SK-N-SH treated with all-trans-retinoic acid at 6 μM for 48 hours (cell line): ENCODE results near the gene MAP3K1.

Source experiments
- ATAC-seq: fragments of 200-7000 bp; cut with Tn5 transposase; 3 replicates; pipeline ENCODE4 v1.9.1; 2020; ENCODE audit warnings: mild to moderate bottlenecking, moderate library complexity
- ARNTL ChIP-seq: fragments of 450-650 bp; formaldehyde crosslinking; IDR thresholded peaks from 2 replicates; pipeline ENCODE4 v1.5.0; 2020; ENCODE audit warnings: low read depth, mild to moderate bottlenecking, moderate library complexity, borderline replicate concordance
- BACH2 ChIP-seq: fragments of 250-450 bp; sonication (Bioruptor Pico); IDR thresholded peaks from 2 replicates; pipeline ENCODE4 v1.9.0; 2021; ENCODE audit warnings: mild to moderate bottlenecking, borderline replicate concordance
- CSDC2 ChIP-seq: fragments of 250-450 bp; sonication (Bioruptor Pico); IDR thresholded peaks from 2 replicates; pipeline ENCODE4 v1.5.0; 2020; ENCODE audit warnings: mild to moderate bottlenecking, moderate library complexity
- ESRRG ChIP-seq: fragments of 250-450 bp; sonication (Bioruptor Pico); IDR thresholded peaks from 2 replicates; pipeline ENCODE4 v1.6.1; 2021; ENCODE audit warnings: mild to moderate bottlenecking
- GLIS3 ChIP-seq: fragments of 250-450 bp; sonication (Bioruptor Pico); IDR thresholded peaks from 2 replicates; pipeline ENCODE4 v1.5.0; 2020; ENCODE audit warnings: mild to moderate bottlenecking, moderate library complexity
- ISL1 ChIP-seq: fragments of 250-450 bp; sonication (Bioruptor Pico); IDR thresholded peaks from 2 replicates; pipeline ENCODE4 v2.1.2; 2022; ENCODE audit warnings: mild to moderate bottlenecking, moderate library complexity
- OSR1 ChIP-seq: fragments of 250-450 bp; sonication (Bioruptor Pico); IDR thresholded peaks from 2 replicates; pipeline ENCODE4 v1.8.0; 2022; ENCODE audit warnings: moderate library complexity, mild to moderate bottlenecking, inconsistent platforms
- PPARA ChIP-seq: fragments of 250-450 bp; sonication (Bioruptor Pico); IDR thresholded peaks from 2 replicates; pipeline ENCODE4 v1.5.0; 2020; ENCODE audit warnings: mild to moderate bottlenecking, borderline replicate concordance
- RARB ChIP-seq: fragments of 250-450 bp; sonication (Bioruptor Pico); IDR thresholded peaks from 2 replicates; pipeline ENCODE4 v1.8.0; 2021; ENCODE audit warnings: mild to moderate bottlenecking, moderate library complexity
- SNAI2 ChIP-seq: fragments of 250-450 bp; sonication (Bioruptor Pico); IDR thresholded peaks from 2 replicates; pipeline ENCODE4 v1.5.0; 2020; ENCODE audit warnings: mild to moderate bottlenecking, moderate library complexity
- TCF4 ChIP-seq: fragments of 250-450 bp; sonication (Bioruptor Pico); IDR thresholded peaks from 2 replicates; pipeline ENCODE4 v1.8.0; 2021; ENCODE audit warnings: mild to moderate bottlenecking, moderate library complexity, borderline replicate concordance
- TOX ChIP-seq: fragments of 250-450 bp; sonication (Bioruptor Pico); IDR thresholded peaks from 2 replicates; pipeline ENCODE4 v1.8.0; 2021; ENCODE audit warnings: mild to moderate bottlenecking, moderate library complexity, borderline replicate concordance
- ZC3H10 ChIP-seq: fragments of 250-450 bp; sonication (Bioruptor Pico); IDR thresholded peaks from 2 replicates; pipeline ENCODE4 v1.5.1; 2021; ENCODE audit warnings: mild to moderate bottlenecking, moderate library complexity
- ZFP3 ChIP-seq: fragments of 250-450 bp; sonication (Bioruptor Pico); IDR thresholded peaks from 2 replicates; pipeline ENCODE4 v1.5.0; 2020; ENCODE audit warnings: mild to moderate bottlenecking, moderate library complexity
- ZFP30 ChIP-seq: fragments of 450-650 bp; formaldehyde crosslinking; IDR thresholded peaks from 2 replicates; pipeline ENCODE4 v1.5.0; 2022; ENCODE audit warnings: mild to moderate bottlenecking, moderate library complexity
- ZNF565 ChIP-seq: fragments of 450-650 bp; formaldehyde crosslinking; conservative IDR thresholded peaks from 2 replicates; pipeline ENCODE4 v1.5.0; 2020; ENCODE audit warnings: low read depth, mild to moderate bottlenecking, moderate library complexity
- ZNF70 ChIP-seq: fragments of 450-650 bp; formaldehyde crosslinking; IDR thresholded peaks from 2 replicates; pipeline ENCODE4 v1.5.0; 2020; ENCODE audit warnings: mild to moderate bottlenecking, moderate library complexity
- ZNF8 ChIP-seq: fragments of 450-650 bp; formaldehyde crosslinking; IDR thresholded peaks from 2 replicates; pipeline ENCODE4 v1.5.0; 2020; ENCODE audit warnings: mild to moderate bottlenecking, moderate library complexity
- TF ChIP-seq, protein P1 (sequence below): fragments of 250-450 bp; sonication (Bioruptor Pico); IDR thresholded peaks from 2 replicates; pipeline ENCODE4 v1.8.0; 2020; ENCODE audit warnings: mild to moderate bottlenecking, moderate library complexity, borderline replicate concordance
- TF ChIP-seq, protein P2 (sequence below): fragments of 250-450 bp; sonication (Bioruptor Pico); IDR thresholded peaks from 2 replicates; pipeline ENCODE4 v1.5.0; 2020; ENCODE audit warnings: mild to moderate bottlenecking, moderate library complexity
- TF ChIP-seq, protein P3 (sequence below): fragments of 250-450 bp; sonication (Bioruptor Pico); IDR thresholded peaks from 2 replicates; pipeline ENCODE4 v1.5.1; 2020; ENCODE audit warnings: low read depth, mild to moderate bottlenecking, moderate library complexity
- TF ChIP-seq, protein P4 (sequence below): fragments of 250-450 bp; sonication (Bioruptor Pico); IDR thresholded peaks from 2 replicates; pipeline ENCODE4 v1.8.0; 2021; ENCODE audit warnings: low read depth, mild to moderate bottlenecking, moderate library complexity, borderline replicate concordance
- TF ChIP-seq, protein P5 (sequence below): fragments of 250-450 bp; sonication (Bioruptor Pico); IDR thresholded peaks from 2 replicates; pipeline ENCODE4 v1.5.1; 2021; ENCODE audit warnings: mild to moderate bottlenecking, moderate library complexity

MAP3K1 gene

DNA sequence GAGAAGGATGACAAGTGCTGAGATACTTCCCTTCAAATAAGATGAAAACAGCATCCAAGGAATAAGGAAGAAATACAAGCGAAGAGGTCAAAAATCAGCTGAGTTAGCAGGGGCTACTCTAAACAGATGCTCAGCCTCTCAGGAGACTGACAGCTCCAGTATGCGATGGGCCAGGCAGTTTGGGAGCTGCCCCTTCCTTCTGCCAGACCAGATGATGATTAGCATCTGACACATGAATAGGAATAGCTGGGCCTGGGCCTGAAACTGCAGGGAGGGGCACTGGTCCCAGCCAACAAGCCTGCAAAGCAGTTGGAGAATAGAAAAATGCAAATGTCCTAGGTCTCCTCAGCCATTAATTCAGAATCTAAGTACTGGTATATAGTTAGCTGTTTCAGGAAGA, 13.1 kb upstream of the MAP3K1 start:
- TF ChIP-seq ZC3H10 (CRISPR knock-in tag): no peak
- ATAC-seq: no peak

DNA sequence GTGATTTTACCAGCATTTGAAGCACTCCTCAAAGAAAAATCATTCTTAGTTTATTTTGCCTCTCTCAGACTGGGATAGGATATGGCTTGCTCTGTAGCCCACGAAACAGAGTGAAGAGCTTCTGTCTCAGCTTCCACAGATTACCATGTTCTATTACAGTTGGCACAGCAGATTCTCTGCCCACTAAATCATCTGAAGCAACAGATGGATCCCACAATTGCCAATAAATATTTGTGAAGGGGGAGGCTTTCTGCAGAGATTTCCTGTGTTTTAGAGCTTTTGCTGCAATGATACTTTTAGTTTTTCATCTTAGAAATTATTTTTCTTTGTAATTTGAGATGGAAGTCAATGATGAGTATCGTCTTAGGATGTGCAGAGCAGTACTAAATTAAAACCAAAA, 12.3 kb upstream of the MAP3K1 start:
- TF ChIP-seq ARNTL (CRISPR knock-in tag): no peak
- TF ChIP-seq, all 23 proteins: peak for 0
- ATAC-seq: no peak

DNA sequence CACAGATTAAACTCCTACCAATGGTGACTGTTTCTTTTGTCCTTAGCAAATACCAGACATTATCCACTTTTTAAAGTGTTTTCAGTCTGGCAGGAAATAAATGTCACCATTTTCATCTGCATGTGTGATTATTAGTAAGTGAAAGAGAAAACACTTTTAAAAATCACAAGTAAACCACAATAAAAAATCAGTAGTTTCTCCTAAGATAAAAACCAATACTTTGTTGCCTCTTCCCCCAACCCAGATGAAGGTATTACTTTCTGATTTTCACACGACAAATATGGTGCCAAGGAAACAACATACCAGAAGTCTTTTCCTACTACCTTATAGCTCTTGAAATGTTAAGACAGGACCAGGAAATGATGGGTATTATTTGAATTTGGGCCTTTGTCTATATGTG, 11.5 kb upstream of the MAP3K1 start:
- no peak for ATAC-seq
- TF ChIP-seq TCF4 (CRISPR knock-in tag): no peak
- TF ChIP-seq ZC3H10 (CRISPR knock-in tag): no peak
- no peak for TF ChIP-seq BACH2 (CRISPR knock-in tag)
- TF ChIP-seq, protein P1, sequence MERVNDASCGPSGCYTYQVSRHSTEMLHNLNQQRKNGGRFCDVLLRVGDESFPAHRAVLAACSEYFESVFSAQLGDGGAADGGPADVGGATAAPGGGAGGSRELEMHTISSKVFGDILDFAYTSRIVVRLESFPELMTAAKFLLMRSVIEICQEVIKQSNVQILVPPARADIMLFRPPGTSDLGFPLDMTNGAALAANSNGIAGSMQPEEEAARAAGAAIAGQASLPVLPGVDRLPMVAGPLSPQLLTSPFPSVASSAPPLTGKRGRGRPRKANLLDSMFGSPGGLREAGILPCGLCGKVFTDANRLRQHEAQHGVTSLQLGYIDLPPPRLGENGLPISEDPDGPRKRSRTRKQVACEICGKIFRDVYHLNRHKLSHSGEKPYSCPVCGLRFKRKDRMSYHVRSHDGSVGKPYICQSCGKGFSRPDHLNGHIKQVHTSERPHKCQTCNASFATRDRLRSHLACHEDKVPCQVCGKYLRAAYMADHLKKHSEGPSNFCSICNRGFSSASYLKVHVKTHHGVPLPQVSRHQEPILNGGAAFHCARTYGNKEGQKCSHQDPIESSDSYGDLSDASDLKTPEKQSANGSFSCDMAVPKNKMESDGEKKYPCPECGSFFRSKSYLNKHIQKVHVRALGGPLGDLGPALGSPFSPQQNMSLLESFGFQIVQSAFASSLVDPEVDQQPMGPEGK: no peak
- no peak for TF ChIP-seq RARB (CRISPR knock-in tag)
- no peak for TF ChIP-seq TOX (CRISPR knock-in tag)
- TF ChIP-seq OSR1 (CRISPR knock-in tag): no peak
- TF ChIP-seq ESRRG (CRISPR knock-in tag): no peak
- TF ChIP-seq ZFP30 (CRISPR knock-in tag): no peak
- TF ChIP-seq ARNTL (CRISPR knock-in tag): no peak
- no peak for TF ChIP-seq ZNF565 (CRISPR knock-in tag)
- no peak for TF ChIP-seq ZNF8 (CRISPR knock-in tag)
- TF ChIP-seq SNAI2 (CRISPR knock-in tag): no peak
- TF ChIP-seq CSDC2 (CRISPR knock-in tag): no peak

DNA sequence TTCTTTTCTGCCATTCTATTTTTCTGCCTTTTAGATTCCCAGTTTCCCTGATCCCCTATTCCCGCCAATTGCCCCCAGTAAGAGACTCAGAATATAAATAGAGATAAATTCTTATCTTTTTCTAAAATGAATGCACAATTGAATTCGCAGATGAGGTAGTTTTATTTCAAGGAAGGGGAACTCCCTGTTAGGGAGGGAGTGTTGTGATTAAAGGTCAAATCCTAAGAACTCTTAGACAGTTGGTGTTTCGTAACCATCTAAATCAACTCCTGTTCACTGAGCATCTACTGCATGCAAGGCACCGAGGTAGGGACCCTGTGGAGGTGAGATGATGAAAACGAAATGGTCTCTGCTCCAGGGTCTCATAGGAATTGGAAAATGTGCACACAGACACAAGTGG, 7.7 kb upstream of the MAP3K1 start:
- ATAC-seq: no peak
- TF ChIP-seq, protein P2, sequence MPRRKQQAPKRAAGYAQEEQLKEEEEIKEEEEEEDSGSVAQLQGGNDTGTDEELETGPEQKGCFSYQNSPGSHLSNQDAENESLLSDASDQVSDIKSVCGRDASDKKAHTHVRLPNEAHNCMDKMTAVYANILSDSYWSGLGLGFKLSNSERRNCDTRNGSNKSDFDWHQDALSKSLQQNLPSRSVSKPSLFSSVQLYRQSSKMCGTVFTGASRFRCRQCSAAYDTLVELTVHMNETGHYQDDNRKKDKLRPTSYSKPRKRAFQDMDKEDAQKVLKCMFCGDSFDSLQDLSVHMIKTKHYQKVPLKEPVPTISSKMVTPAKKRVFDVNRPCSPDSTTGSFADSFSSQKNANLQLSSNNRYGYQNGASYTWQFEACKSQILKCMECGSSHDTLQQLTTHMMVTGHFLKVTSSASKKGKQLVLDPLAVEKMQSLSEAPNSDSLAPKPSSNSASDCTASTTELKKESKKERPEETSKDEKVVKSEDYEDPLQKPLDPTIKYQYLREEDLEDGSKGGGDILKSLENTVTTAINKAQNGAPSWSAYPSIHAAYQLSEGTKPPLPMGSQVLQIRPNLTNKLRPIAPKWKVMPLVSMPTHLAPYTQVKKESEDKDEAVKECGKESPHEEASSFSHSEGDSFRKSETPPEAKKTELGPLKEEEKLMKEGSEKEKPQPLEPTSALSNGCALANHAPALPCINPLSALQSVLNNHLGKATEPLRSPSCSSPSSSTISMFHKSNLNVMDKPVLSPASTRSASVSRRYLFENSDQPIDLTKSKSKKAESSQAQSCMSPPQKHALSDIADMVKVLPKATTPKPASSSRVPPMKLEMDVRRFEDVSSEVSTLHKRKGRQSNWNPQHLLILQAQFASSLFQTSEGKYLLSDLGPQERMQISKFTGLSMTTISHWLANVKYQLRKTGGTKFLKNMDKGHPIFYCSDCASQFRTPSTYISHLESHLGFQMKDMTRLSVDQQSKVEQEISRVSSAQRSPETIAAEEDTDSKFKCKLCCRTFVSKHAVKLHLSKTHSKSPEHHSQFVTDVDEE (CRISPR knock-in tag): no peak
- TF ChIP-seq, protein P3, sequence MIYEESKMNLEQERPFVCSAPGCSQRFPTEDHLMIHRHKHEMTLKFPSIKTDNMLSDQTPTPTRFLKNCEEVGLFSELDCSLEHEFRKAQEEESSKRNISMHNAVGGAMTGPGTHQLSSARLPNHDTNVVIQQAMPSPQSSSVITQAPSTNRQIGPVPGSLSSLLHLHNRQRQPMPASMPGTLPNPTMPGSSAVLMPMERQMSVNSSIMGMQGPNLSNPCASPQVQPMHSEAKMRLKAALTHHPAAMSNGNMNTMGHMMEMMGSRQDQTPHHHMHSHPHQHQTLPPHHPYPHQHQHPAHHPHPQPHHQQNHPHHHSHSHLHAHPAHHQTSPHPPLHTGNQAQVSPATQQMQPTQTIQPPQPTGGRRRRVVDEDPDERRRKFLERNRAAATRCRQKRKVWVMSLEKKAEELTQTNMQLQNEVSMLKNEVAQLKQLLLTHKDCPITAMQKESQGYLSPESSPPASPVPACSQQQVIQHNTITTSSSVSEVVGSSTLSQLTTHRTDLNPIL (CRISPR knock-in tag): no peak
- no peak for TF ChIP-seq ZNF8 (CRISPR knock-in tag)
- TF ChIP-seq OSR1 (CRISPR knock-in tag): no peak
- TF ChIP-seq BACH2 (CRISPR knock-in tag): no peak
- TF ChIP-seq, protein P1: no peak
- TF ChIP-seq PPARA (CRISPR knock-in tag): no peak
- TF ChIP-seq CSDC2 (CRISPR knock-in tag): no peak
- TF ChIP-seq TOX (CRISPR knock-in tag): no peak
- no peak for TF ChIP-seq ZC3H10 (CRISPR knock-in tag)
- TF ChIP-seq SNAI2 (CRISPR knock-in tag): no peak
- TF ChIP-seq ZNF70 (CRISPR knock-in tag): no peak
- TF ChIP-seq RARB (CRISPR knock-in tag): no peak
- no peak for TF ChIP-seq GLIS3 (CRISPR knock-in tag)
- TF ChIP-seq ISL1 (CRISPR knock-in tag): no peak
- TF ChIP-seq TCF4 (CRISPR knock-in tag): no peak
- TF ChIP-seq, protein P4, sequence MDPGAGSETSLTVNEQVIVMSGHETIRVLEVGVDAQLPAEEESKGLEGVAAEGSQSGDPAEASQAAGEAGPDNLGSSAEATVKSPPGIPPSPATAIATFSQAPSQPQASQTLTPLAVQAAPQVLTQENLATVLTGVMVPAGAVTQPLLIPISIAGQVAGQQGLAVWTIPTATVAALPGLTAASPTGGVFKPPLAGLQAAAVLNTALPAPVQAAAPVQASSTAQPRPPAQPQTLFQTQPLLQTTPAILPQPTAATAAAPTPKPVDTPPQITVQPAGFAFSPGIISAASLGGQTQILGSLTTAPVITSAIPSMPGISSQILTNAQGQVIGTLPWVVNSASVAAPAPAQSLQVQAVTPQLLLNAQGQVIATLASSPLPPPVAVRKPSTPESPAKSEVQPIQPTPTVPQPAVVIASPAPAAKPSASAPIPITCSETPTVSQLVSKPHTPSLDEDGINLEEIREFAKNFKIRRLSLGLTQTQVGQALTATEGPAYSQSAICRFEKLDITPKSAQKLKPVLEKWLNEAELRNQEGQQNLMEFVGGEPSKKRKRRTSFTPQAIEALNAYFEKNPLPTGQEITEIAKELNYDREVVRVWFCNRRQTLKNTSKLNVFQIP (CRISPR knock-in tag): no peak
- no peak for TF ChIP-seq ZFP3
- TF ChIP-seq, protein P5, sequence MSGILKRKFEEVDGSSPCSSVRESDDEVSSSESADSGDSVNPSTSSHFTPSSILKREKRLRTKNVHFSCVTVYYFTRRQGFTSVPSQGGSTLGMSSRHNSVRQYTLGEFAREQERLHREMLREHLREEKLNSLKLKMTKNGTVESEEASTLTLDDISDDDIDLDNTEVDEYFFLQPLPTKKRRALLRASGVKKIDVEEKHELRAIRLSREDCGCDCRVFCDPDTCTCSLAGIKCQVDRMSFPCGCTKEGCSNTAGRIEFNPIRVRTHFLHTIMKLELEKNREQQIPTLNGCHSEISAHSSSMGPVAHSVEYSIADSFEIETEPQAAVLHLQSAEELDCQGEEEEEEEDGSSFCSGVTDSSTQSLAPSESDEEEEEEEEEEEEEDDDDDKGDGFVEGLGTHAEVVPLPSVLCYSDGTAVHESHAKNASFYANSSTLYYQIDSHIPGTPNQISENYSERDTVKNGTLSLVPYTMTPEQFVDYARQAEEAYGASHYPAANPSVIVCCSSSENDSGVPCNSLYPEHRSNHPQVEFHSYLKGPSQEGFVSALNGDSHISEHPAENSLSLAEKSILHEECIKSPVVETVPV: no peak
- TF ChIP-seq ARNTL (CRISPR knock-in tag): no peak
